Nephron (organoid): Measurements from ENCODE around the gene CPXM1.

Experiments
- H3K27ac Mint-ChIP-seq, 3 experiments: 2 replicates each; pipeline ENCODE4 v1.8.0; 2020; ENCODE audit warnings: mixed read lengths in 3 of 3, mild to moderate bottlenecking in 2 of 3, moderate library complexity in 1 of 3
- H3K27me3 Mint-ChIP-seq: 2 replicates; pipeline ENCODE4 v1.8.0; 2021; ENCODE audit warnings: low read depth, mild to moderate bottlenecking, moderate library complexity, mixed read lengths
- H3K36me3 Mint-ChIP-seq: 2 replicates; pipeline ENCODE4 v1.8.0; 2020; ENCODE audit warnings: low read depth, mixed read lengths
- H3K4me1 Mint-ChIP-seq: 2 replicates; pipeline ENCODE4 v1.8.0; 2020; ENCODE audit warnings: mixed read lengths
- H3K4me3 Mint-ChIP-seq, 3 experiments: 2 replicates each; pipeline ENCODE4 v1.8.0; 2020; ENCODE audit warnings: mild to moderate bottlenecking in 3 of 3, mixed read lengths in 3 of 3, moderate library complexity in 2 of 3
- H3K9me3 Mint-ChIP-seq: 2 replicates; pipeline ENCODE4 v1.8.0; 2020; ENCODE audit warnings: mixed read lengths
- TF ChIP-seq, protein P1 (sequence below), 3 experiments: fragments of 200-600 bp; sonication (generic); IDR thresholded peaks; one replicate each; pipeline ENCODE4 v1.5.0; 2021; ENCODE audit warnings: antibody characterized with exemption in 3 of 3; ENCODE audit not compliant: unreplicated experiment in 3 of 3

Gene CPXM1

GRCh38 chr20:2829376-2829775, 28.9 kb upstream of the CPXM1 start:
- Mint-ChIP-seq H3K36me3 (peaks cover 8% of the 10 kb centered on the region), H3K27me3 (peaks cover 6% of the 10 kb centered on the region), H3K4me3 (no peak overlapping the region), H3K27ac (no peak overlapping the region), H3K9me3 (peaks cover 2% of the 10 kb centered on the region), H3K4me1 (peaks cover 7% of the 10 kb centered on the region)
- TF ChIP-seq, protein P1, sequence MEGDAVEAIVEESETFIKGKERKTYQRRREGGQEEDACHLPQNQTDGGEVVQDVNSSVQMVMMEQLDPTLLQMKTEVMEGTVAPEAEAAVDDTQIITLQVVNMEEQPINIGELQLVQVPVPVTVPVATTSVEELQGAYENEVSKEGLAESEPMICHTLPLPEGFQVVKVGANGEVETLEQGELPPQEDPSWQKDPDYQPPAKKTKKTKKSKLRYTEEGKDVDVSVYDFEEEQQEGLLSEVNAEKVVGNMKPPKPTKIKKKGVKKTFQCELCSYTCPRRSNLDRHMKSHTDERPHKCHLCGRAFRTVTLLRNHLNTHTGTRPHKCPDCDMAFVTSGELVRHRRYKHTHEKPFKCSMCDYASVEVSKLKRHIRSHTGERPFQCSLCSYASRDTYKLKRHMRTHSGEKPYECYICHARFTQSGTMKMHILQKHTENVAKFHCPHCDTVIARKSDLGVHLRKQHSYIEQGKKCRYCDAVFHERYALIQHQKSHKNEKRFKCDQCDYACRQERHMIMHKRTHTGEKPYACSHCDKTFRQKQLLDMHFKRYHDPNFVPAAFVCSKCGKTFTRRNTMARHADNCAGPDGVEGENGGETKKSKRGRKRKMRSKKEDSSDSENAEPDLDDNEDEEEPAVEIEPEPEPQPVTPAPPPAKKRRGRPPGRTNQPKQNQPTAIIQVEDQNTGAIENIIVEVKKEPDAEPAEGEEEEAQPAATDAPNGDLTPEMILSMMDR (IDR thresholded peaks at IDR 0.05; ENCODE audit: unreplicated experiment in 3 of 3) = no peak

- Mint-ChIP-seq H3K4me3 (peak overlapping the region; percentile 36 to 79 (median 72)), H3K4me1 (peaks cover 10% of the 10 kb centered on the region)
- TF ChIP-seq, protein P1 (IDR thresholded peaks at IDR 0.05; ENCODE audit: unreplicated experiment in 3 of 3) = no peak
Measured at GRCh38 chr20:2826655-2827054, 26.2 kb upstream of the CPXM1 start.

DNA sequence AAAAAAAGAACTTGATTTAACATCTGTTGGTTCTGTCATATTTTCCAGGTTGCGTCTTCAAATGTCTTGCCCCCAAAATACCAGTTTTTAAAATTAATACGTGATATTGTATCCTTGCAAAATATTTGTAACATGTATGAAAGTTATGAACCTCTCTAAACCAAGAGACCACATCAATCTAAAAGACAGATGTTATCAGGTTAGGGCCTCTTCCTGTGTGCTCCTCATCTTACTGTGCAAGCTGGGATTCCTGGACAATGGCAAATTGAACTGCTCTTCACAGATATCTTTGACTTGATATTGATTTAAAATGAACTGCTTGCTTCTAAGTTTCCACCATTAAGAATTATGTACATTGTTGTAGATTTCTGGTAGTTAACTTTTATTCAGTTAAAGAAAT, 25.3 kb upstream of the CPXM1 start:
- Mint-ChIP-seq H3K9me3 (peaks cover 2% of the 10 kb centered on the region), H3K36me3 (no peaks in the 10 kb centered on the region), H3K27ac (peak overlapping the region; percentile 65 to 87 (median 83)), H3K4me1 (peaks cover 13% of the 10 kb centered on the region), H3K27me3 (peaks cover 12% of the 10 kb centered on the region), H3K4me3 (peak overlapping the region; percentile 72 to 79 (median 76))
- TF ChIP-seq, protein P1 (IDR thresholded peaks at IDR 0.05; ENCODE audit: unreplicated experiment in 3 of 3) = no peak

More at GRCh38 chr20:2826655-2827054, 26.2 kb upstream of the CPXM1 start:
- Mint-ChIP-seq H3K27me3 (peaks cover 9% of the 10 kb centered on the region), H3K27ac (peak overlapping the region; percentile 2 to 87 (median 61)), H3K9me3 (peaks cover 2% of the 10 kb centered on the region), H3K36me3 (no peaks in the 10 kb centered on the region)

- H3K9me3 Mint-ChIP-seq = peaks cover under 1% of the 10 kb centered on the region
- H3K36me3 Mint-ChIP-seq = no peaks in the 10 kb centered on the region
- H3K4me1 Mint-ChIP-seq = peaks cover 36% of the 10 kb centered on the region
- TF ChIP-seq, protein P1 (IDR thresholded peaks at IDR 0.05; ENCODE audit: unreplicated experiment in 3 of 3) = no peak
- peak overlapping the region; percentile 95 to 98 (median 97) for H3K27ac Mint-ChIP-seq
- H3K27me3 Mint-ChIP-seq = peaks cover 6% of the 10 kb centered on the region
- H3K4me3 Mint-ChIP-seq = peak overlapping the region; percentile 76 to 87 (median 85)
Measured at GRCh38 chr20:2822073-2822472, 21.6 kb upstream of the CPXM1 start.

GRCh38 chr20:2820896-2821869, 20.8 kb upstream of the CPXM1 start:
- Mint-ChIP-seq H3K4me1 (peaks cover 36% of the 10 kb centered on the region), H3K4me3 (peak overlapping the region; percentile 76 to 87 (median 85)), H3K36me3 (no peaks in the 10 kb centered on the region), H3K9me3 (no peaks in the 10 kb centered on the region), H3K27me3 (peaks cover 6% of the 10 kb centered on the region), H3K27ac (peak overlapping the region; percentile 97 to 98 (median 97))
- TF ChIP-seq, protein P1 (IDR thresholded peaks at IDR 0.05; ENCODE audit: unreplicated experiment in 3 of 3) = no peak
